Measurements from ENCODE around the gene SCN8A. TPM values are rescaled to one million over a fixed set of nuclear protein-coding genes. Genes with fewer than 3 reads are reported as not detected.

Gene SCN8A
- total and polyA plus RNA-seq, 2 donors (not counting 3 experiments of a cell fraction or from before 2014, with no cell fraction given) = 9.4 to 20.4 TPM

GRCh38 chr12:51639361-51639760, 48.3 kb downstream of the SCN8A start:
- FAIRE-seq = no peak
- H3K27me3 ChIP-seq (ENCODE audit: control insufficient read depth in 2 of 2, insufficient read depth in 2 of 2, low read length in 2 of 2) = no peaks in the 10 kb centered on the region
- intact Hi-C loops (cut with micrococcal nuclease) = no loop called here
- H3K36me3 ChIP-seq (ENCODE audit: control insufficient read depth in 2 of 2, extremely low read depth in 1 of 2, insufficient read depth in 2 of 2, low read length in 2 of 2) = no peaks in the 10 kb centered on the region
- ChIA-PET CTCF (no interaction called here), POLR2A (no interaction called here)
- no TSS peak for BruUV-seq (replicated peaks)
- no peaks in the 10 kb centered on the region for H3K4me1 ChIP-seq (ENCODE audit: control insufficient read depth, extremely low read depth, insufficient read depth, low read length)
- no peak overlapping the region for H3K4me2 ChIP-seq (ENCODE audit: insufficient read depth, low read length)
- H2AFZ ChIP-seq (ENCODE audit: low read depth, low read length) = no peak overlapping the region
- no peaks in the 10 kb centered on the region for H3K9me1 ChIP-seq (replicated peaks; ENCODE audit: control insufficient read depth, extremely low read depth, insufficient read depth, low read length)
- H3K27ac ChIP-seq (ENCODE audit: insufficient read depth, low read depth, low read length) = no peak overlapping the region
- TF ChIP-seq POLR2AphosphoS5 (IDR thresholded peaks at IDR 0.05; ENCODE audit: insufficient read depth, low read depth, low read length) = no peak
- TF ChIP-seq FOS (IDR thresholded peaks at IDR 0.05; ENCODE audit: borderline replicate concordance, insufficient read depth, low read length) = no peak
- no peak for TF ChIP-seq MAX (IDR thresholded peaks at IDR 0.05; ENCODE audit: insufficient read depth, insufficient read length)
- no peak for TF ChIP-seq CTCF (IDR thresholded peaks at IDR 0.05; ENCODE audit: extremely low read depth in 1 of 2, insufficient read depth in 1 of 2, low read depth in 1 of 2, low read length in 2 of 2)
- TF ChIP-seq POLR2A (IDR thresholded peaks at IDR 0.05; ENCODE audit: low read depth, low read length) = no peak
- TF ChIP-seq JUN (IDR thresholded peaks at IDR 0.05; ENCODE audit: borderline replicate concordance, insufficient read depth, insufficient read length, low read depth) = no peak
- no peak for TF ChIP-seq MYC (IDR thresholded peaks at IDR 0.05; ENCODE audit: low read depth, low read length)
- no peak for TF ChIP-seq GATA2 (IDR thresholded peaks at IDR 0.05; ENCODE audit: insufficient read depth, insufficient read length, low read depth, low read length)
- no peak for TF ChIP-seq EZH2 (IDR thresholded peaks at IDR 0.05; ENCODE audit: borderline replicate concordance, low read depth, low read length, severe bottlenecking)
- no peaks in the 10 kb centered on the region for H3K79me2 ChIP-seq (ENCODE audit: control insufficient read depth, insufficient read depth, low read length)
- no peaks in the 10 kb centered on the region for H3K9me3 ChIP-seq (replicated peaks; ENCODE audit: control insufficient read depth, insufficient read depth, low read length)
- H3K9ac ChIP-seq (replicated peaks; ENCODE audit: extremely low read depth, insufficient read depth, low read length) = no peak overlapping the region
- no peak for DNase-seq (ENCODE audit: low read depth, low spot score)
- dilution Hi-C loops (cut with MboI; ENCODE audit: extremely low pct_ligation_motif_present, low sequenced_read_pairs) = no loop called here
- H3K4me3 ChIP-seq (replicated peaks in 1 of 3; ENCODE audit: insufficient read depth in 1 of 3, low read depth in 1 of 3, low read length in 3 of 3) = no peak overlapping the region
- no peaks in the 10 kb centered on the region for H4K20me1 ChIP-seq (replicated peaks; ENCODE audit: control insufficient read depth, extremely low read depth, insufficient read depth, low read length)

All from endothelial cell of umbilical vein (primary cell).